Cardiac muscle cell (in vitro differentiated cells and primary cell): Measurements from ENCODE around the gene KDR. TPM values are rescaled to one million over a fixed set of nuclear protein-coding genes. Genes with fewer than 3 reads are reported as not detected.
A peak's percentile ranks its signal among the peaks of the same experiment; 100 is the strongest.

Experiments
- DNase-seq, 2 donors: peaks; one replicate each; pipeline versions ENCODE4 v3.0.0 to v3.0.0-alpha.2; 2010 to 2017; ENCODE audit warnings: low read depth in 1 of 2, low spot score in 1 of 2
- H3K27ac ChIP-seq: fragments of 200-600 bp; sonication (generic); 2 replicates; pipeline ENCODE4 v1.5.1; 2016
- H3K27me3 ChIP-seq: fragments of 200-600 bp; sonication (generic); 2 replicates; pipeline ENCODE4 v1.6.0; 2016; ENCODE audit warnings: control low read depth
- H3K36me3 ChIP-seq: fragments of 200-600 bp; sonication (generic); 2 replicates; pipeline ENCODE4 v1.5.1; 2016; ENCODE audit warnings: control low read depth
- H3K4me1 ChIP-seq: fragments of 200-600 bp; sonication (generic); 2 replicates; pipeline ENCODE4 v1.8.1; 2017; ENCODE audit warnings: low read depth, mild to moderate bottlenecking, mixed run types
- H3K4me3 ChIP-seq: fragments of 200-600 bp; sonication (generic); 2 replicates; pipeline ENCODE4 v1.5.1; 2016; ENCODE audit warnings: mild to moderate bottlenecking
- H3K9me3 ChIP-seq: fragments of 200-600 bp; sonication (generic); 2 replicates; pipeline ENCODE4 v1.5.1; 2017; ENCODE audit warnings: low read depth, mild to moderate bottlenecking, control low read depth
- CTCF ChIP-seq: IDR thresholded peaks from 2 replicates; pipeline ENCODE4 v1.5.1; 2012; ENCODE audit warnings: low read depth, mild to moderate bottlenecking, low read length
- polyA plus RNA-seq: library from polyadenylated mRNA; unstranded; fragments of >200 nt; fragmentation: Nextera tagmentation; extraction: Ambion mirVana; gene quantifications from 2 replicates; pipeline ENCODE4 v1.2.1, GENCODE V29; 2016
- total RNA-seq: library from RNA; depleted of rRNA; stranded (reverse); fragments of >200 nt; gene quantifications from 2 replicates; pipeline ENCODE4 v1.2.3, GENCODE V29; 2016

KDR gene
- total and polyA plus RNA-seq, 2 experiments from 2014 or later: 55.6 to 67.8 TPM

- Histone ChIP-seq H3K4me3 (no peak overlapping the region), H3K27ac (no peak overlapping the region), H3K9me3 (no peaks in the 10 kb centered on the region), H3K27me3 (no peaks in the 10 kb centered on the region), H3K4me1 (peaks cover 6% of the 10 kb centered on the region), H3K36me3 (peaks cover 36% of the 10 kb centered on the region)
- TF ChIP-seq CTCF: no peak
- peak in 1 of 2 donors; percentile 36 for DNase-seq
Measured at GRCh38 chr4:55117511-55117910, 7.9 kb downstream of the KDR start.

GRCh38 chr4:55116450-55116849, 8.9 kb downstream of the KDR start:
- Histone ChIP-seq H3K36me3 (peaks cover 44% of the 10 kb centered on the region), H3K9me3 (no peaks in the 10 kb centered on the region), H3K27ac (no peak overlapping the region), H3K4me1 (no peaks in the 10 kb centered on the region), H3K27me3 (no peaks in the 10 kb centered on the region), H3K4me3 (no peak overlapping the region)
- TF ChIP-seq CTCF: no peak
- peak in 1 of 2 donors; percentile 84 for DNase-seq

- Histone ChIP-seq H3K36me3 (peaks cover 74% of the 10 kb centered on the region), H3K4me1 (no peaks in the 10 kb centered on the region), H3K27me3 (no peaks in the 10 kb centered on the region), H3K9me3 (no peaks in the 10 kb centered on the region), H3K4me3 (no peak overlapping the region), H3K27ac (no peak overlapping the region)
- TF ChIP-seq CTCF: no peak
- no peak for DNase-seq
Measured at GRCh38 chr4:55111601-55112000, 13.8 kb downstream of the KDR start.

GRCh38 chr4:55110131-55110530, 15.3 kb downstream of the KDR start:
- Histone ChIP-seq H3K9me3 (no peaks in the 10 kb centered on the region), H3K27me3 (no peaks in the 10 kb centered on the region), H3K36me3 (peaks cover 78% of the 10 kb centered on the region), H3K4me3 (no peak overlapping the region), H3K27ac (no peak overlapping the region), H3K4me1 (no peaks in the 10 kb centered on the region)
- TF ChIP-seq CTCF: no peak
- DNase-seq: no peak

- no peaks in the 10 kb centered on the region for H3K9me3 ChIP-seq
- H3K27me3 ChIP-seq: no peaks in the 10 kb centered on the region
- peaks cover 74% of the 10 kb centered on the region for H3K36me3 ChIP-seq
- peaks cover 9% of the 10 kb centered on the region for H3K4me1 ChIP-seq
- DNase-seq: no peak
- no peak for TF ChIP-seq CTCF
- no peak overlapping the region for H3K27ac ChIP-seq
- H3K4me3 ChIP-seq: no peak overlapping the region
Measured at GRCh38 chr4:55107054-55107453, 18.3 kb downstream of the KDR start.

- Histone ChIP-seq H3K27me3 (no peaks in the 10 kb centered on the region), H3K4me3 (no peak overlapping the region), H3K9me3 (no peaks in the 10 kb centered on the region), H3K27ac (no peak overlapping the region), H3K36me3 (peaks cover 69% of the 10 kb centered on the region), H3K4me1 (peaks cover 23% of the 10 kb centered on the region)
- DNase-seq: no peak
- no peak for TF ChIP-seq CTCF
Measured at GRCh38 chr4:55103224-55103623, 22.2 kb downstream of the KDR start.
